ENCODE data around the gene DCHS2.

Gene DCHS2

DNA sequence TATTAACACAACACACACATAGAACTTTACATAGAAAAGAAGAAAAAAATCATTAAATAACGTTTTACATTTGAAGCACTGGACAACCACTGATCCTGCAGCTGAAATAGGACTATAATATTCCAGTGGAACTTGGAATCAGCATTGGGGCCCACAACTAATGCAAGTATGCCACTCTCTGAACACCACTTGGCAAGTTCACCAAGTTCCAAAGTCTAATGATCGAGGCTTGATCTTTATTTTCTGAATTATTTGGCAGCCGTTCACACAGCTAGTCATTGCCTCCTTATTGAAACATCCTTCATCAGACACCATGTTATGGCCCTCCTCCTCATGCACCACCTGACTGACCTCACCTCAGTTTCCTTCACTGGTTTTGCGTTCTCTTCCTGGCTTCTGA is 107.6 kb downstream of the DCHS2 start:
- Histone ChIP-seq H3K4me2 (ENCODE audit: low read length) (no peak overlapping the region), H3K9me3 (ENCODE audit: insufficient read depth, low read depth, low read length) (no peaks in the 10 kb centered on the region), H3K79me2 (ENCODE audit: control insufficient read depth, insufficient read depth, low read length, poor library complexity) (no peaks in the 10 kb centered on the region), H4K91ac (ENCODE audit: low read depth, low read length) (no peak overlapping the region), H3K9ac (ENCODE audit: low read length) (no peak overlapping the region), H3K23ac (ENCODE audit: low read length) (no peak overlapping the region), H3K18ac (ENCODE audit: low read length) (no peak overlapping the region), H3K4ac (ENCODE audit: low read depth, low read length) (no peak overlapping the region), H3K36me3 (ENCODE audit: control insufficient read depth in 1 of 2, insufficient read depth in 2 of 2, low read length in 2 of 2) (no peaks in the 10 kb centered on the region), H4K8ac (ENCODE audit: low read depth, low read length) (no peak overlapping the region), H2AK5ac (ENCODE audit: low read length) (no peak overlapping the region), H2BK120ac (ENCODE audit: insufficient read depth, low read length, poor library complexity) (no peak overlapping the region), H3K27me3 (ENCODE audit: insufficient read depth, low read length) (no peaks in the 10 kb centered on the region), H3K27ac (ENCODE audit: low read depth, low read length) (no peak overlapping the region), H3K4me3 (ENCODE audit: low read depth, low read length) (no peak overlapping the region), H2BK5ac (ENCODE audit: low read depth, low read length, poor library complexity) (no peak overlapping the region), H3K4me1 (ENCODE audit: control insufficient read depth in 1 of 2, insufficient read depth in 2 of 2, low read length in 2 of 2) (no peaks in the 10 kb centered on the region), H3K79me1 (ENCODE audit: low read length) (no peaks in the 10 kb centered on the region), H3K14ac (ENCODE audit: low read length) (no peak overlapping the region), H2AFZ (ENCODE audit: insufficient read depth, low read length, poor library complexity) (no peak overlapping the region), H2BK12ac (ENCODE audit: low read length) (no peak overlapping the region), H4K12ac (ENCODE audit: low read depth, low read length) (no peak overlapping the region)
- no peak for DNase-seq
- WGBS (ENCODE audit: extremely low coverage, insufficient coverage, insufficient read length) = no CpG with 5 or more reads among the region's 4 CpGs

DNA sequence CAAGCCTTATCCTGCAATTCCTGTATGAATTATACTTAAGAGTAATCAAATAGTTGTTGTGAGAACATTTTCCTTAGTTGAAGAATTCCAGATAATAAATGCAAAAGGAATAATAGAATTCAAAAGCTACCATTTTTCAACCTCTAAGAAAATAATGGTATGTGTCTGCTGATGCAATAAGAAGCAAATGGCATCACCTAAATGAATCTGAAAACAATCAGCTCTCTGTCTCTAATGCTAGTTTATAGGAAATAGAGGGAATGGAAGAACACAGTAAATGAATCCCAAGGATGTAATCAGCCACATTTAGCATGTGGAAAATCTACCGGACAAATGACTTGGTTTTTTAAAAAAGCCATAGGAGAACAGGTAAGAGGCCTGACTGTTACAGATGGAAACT is 115.1 kb downstream of the DCHS2 start:
- H4K8ac ChIP-seq (ENCODE audit: low read depth, low read length) = no peak overlapping the region
- WGBS (ENCODE audit: extremely low coverage, insufficient coverage, insufficient read length) = no CpG with 5 or more reads among the region's 1 CpG
- no peak overlapping the region for H2BK120ac ChIP-seq (ENCODE audit: insufficient read depth, low read length, poor library complexity)
- DNase-seq = no peak
- no peaks in the 10 kb centered on the region for H3K36me3 ChIP-seq (ENCODE audit: control insufficient read depth in 1 of 2, insufficient read depth in 2 of 2, low read length in 2 of 2)
- H3K9ac ChIP-seq (ENCODE audit: low read length) = no peak overlapping the region
- no peak overlapping the region for H3K4me3 ChIP-seq (ENCODE audit: low read depth, low read length)
- H4K91ac ChIP-seq (ENCODE audit: low read depth, low read length) = no peak overlapping the region
- H2BK5ac ChIP-seq (ENCODE audit: low read depth, low read length, poor library complexity) = no peak overlapping the region
- H3K79me1 ChIP-seq (ENCODE audit: low read length) = no peaks in the 10 kb centered on the region
- no peak overlapping the region for H3K4me2 ChIP-seq (ENCODE audit: low read length)
- H3K4ac ChIP-seq (ENCODE audit: low read depth, low read length) = no peak overlapping the region
- H3K18ac ChIP-seq (ENCODE audit: low read length) = no peak overlapping the region
- no peak overlapping the region for H3K23ac ChIP-seq (ENCODE audit: low read length)
- no peaks in the 10 kb centered on the region for H3K9me3 ChIP-seq (ENCODE audit: insufficient read depth, low read depth, low read length)
- no peak overlapping the region for H3K14ac ChIP-seq (ENCODE audit: low read length)
- H2AFZ ChIP-seq (ENCODE audit: insufficient read depth, low read length, poor library complexity) = no peak overlapping the region
- no peak overlapping the region for H2AK5ac ChIP-seq (ENCODE audit: low read length)
- H4K12ac ChIP-seq (ENCODE audit: low read depth, low read length) = no peak overlapping the region
- no peaks in the 10 kb centered on the region for H3K4me1 ChIP-seq (ENCODE audit: control insufficient read depth in 1 of 2, insufficient read depth in 2 of 2, low read length in 2 of 2)
- H3K27ac ChIP-seq (ENCODE audit: low read depth, low read length) = no peak overlapping the region
- H2BK12ac ChIP-seq (ENCODE audit: low read length) = no peak overlapping the region
- no peaks in the 10 kb centered on the region for H3K27me3 ChIP-seq (ENCODE audit: insufficient read depth, low read length)
- no peaks in the 10 kb centered on the region for H3K79me2 ChIP-seq (ENCODE audit: control insufficient read depth, insufficient read depth, low read length, poor library complexity)

DNA sequence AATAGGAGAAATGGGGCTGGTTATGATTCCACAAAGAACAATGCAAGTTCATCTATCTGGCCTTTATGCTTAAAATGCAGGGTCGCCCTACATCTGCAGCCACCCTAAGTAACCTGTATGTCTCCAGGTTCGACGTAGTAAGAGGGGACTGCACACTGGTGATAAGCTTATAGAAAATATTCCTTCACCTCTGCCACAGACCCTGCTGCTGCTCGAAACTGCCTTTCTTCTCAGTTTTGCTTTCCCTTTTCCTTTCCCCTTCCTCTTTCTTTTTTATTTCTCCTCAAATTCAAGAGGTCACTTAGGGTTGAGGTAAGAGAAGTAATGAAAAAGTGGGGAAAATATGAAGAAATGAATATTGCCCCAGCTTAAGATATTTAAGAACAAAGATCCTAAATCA is 123.5 kb downstream of the DCHS2 start:
- Histone ChIP-seq H4K91ac (ENCODE audit: low read depth, low read length) (no peak overlapping the region), H4K8ac (ENCODE audit: low read depth, low read length) (no peak overlapping the region), H2BK5ac (ENCODE audit: low read depth, low read length, poor library complexity) (no peak overlapping the region), H3K23ac (ENCODE audit: low read length) (no peak overlapping the region), H3K9me3 (ENCODE audit: insufficient read depth, low read depth, low read length) (no peaks in the 10 kb centered on the region), H3K4ac (ENCODE audit: low read depth, low read length) (no peak overlapping the region), H4K12ac (ENCODE audit: low read depth, low read length) (no peak overlapping the region), H3K4me2 (ENCODE audit: low read length) (no peak overlapping the region), H2BK12ac (ENCODE audit: low read length) (no peak overlapping the region), H3K9ac (ENCODE audit: low read length) (no peak overlapping the region), H2AFZ (ENCODE audit: insufficient read depth, low read length, poor library complexity) (no peak overlapping the region), H3K4me3 (ENCODE audit: low read depth, low read length) (no peak overlapping the region), H3K79me2 (ENCODE audit: control insufficient read depth, insufficient read depth, low read length, poor library complexity) (no peaks in the 10 kb centered on the region), H3K79me1 (ENCODE audit: low read length) (no peaks in the 10 kb centered on the region), H3K27me3 (ENCODE audit: insufficient read depth, low read length) (no peaks in the 10 kb centered on the region), H3K27ac (ENCODE audit: low read depth, low read length) (no peak overlapping the region), H2AK5ac (ENCODE audit: low read length) (no peak overlapping the region), H3K18ac (ENCODE audit: low read length) (no peak overlapping the region), H2BK120ac (ENCODE audit: insufficient read depth, low read length, poor library complexity) (no peak overlapping the region), H3K36me3 (ENCODE audit: control insufficient read depth in 1 of 2, insufficient read depth in 2 of 2, low read length in 2 of 2) (no peaks in the 10 kb centered on the region), H3K14ac (ENCODE audit: low read length) (no peak overlapping the region), H3K4me1 (ENCODE audit: control insufficient read depth in 1 of 2, insufficient read depth in 2 of 2, low read length in 2 of 2) (no peaks in the 10 kb centered on the region)
- no CpG with 5 or more reads among the region's 4 CpGs for WGBS (ENCODE audit: extremely low coverage, insufficient coverage, insufficient read length)
- no peak for DNase-seq

DNA sequence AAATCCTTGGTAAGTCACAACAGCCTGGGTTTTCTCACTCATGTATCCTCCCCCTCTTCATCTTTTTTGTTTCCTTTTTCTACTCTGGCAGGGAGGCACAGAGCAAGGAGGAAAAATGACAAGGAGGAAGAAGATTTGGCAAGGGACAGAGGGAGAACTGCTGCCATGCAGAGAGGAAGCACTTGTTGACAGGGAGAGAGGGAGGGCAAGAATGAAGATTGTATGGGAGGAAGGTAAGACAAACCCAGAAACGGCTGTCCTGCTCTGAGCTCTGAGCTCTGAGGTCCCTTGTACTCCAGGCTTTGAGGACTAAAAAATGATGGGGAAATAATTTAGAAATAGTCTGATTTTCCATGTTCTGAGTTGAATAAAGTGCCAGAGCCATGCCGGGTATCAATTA is 123.9 kb downstream of the DCHS2 start:
- Histone ChIP-seq H4K91ac (ENCODE audit: low read depth, low read length) (no peak overlapping the region), H3K27ac (ENCODE audit: low read depth, low read length) (no peak overlapping the region), H3K4me2 (ENCODE audit: low read length) (no peak overlapping the region), H3K79me1 (ENCODE audit: low read length) (no peaks in the 10 kb centered on the region), H3K4me3 (ENCODE audit: low read depth, low read length) (no peak overlapping the region), H3K79me2 (ENCODE audit: control insufficient read depth, insufficient read depth, low read length, poor library complexity) (no peaks in the 10 kb centered on the region), H2AK5ac (ENCODE audit: low read length) (no peak overlapping the region), H2BK5ac (ENCODE audit: low read depth, low read length, poor library complexity) (no peak overlapping the region), H3K4me1 (ENCODE audit: control insufficient read depth in 1 of 2, insufficient read depth in 2 of 2, low read length in 2 of 2) (no peaks in the 10 kb centered on the region), H3K27me3 (ENCODE audit: insufficient read depth, low read length) (no peaks in the 10 kb centered on the region), H3K14ac (ENCODE audit: low read length) (no peak overlapping the region), H4K8ac (ENCODE audit: low read depth, low read length) (no peak overlapping the region), H3K9ac (ENCODE audit: low read length) (no peak overlapping the region), H2BK120ac (ENCODE audit: insufficient read depth, low read length, poor library complexity) (no peak overlapping the region), H3K23ac (ENCODE audit: low read length) (no peak overlapping the region), H3K18ac (ENCODE audit: low read length) (no peak overlapping the region), H3K9me3 (ENCODE audit: insufficient read depth, low read depth, low read length) (no peaks in the 10 kb centered on the region), H3K36me3 (ENCODE audit: control insufficient read depth in 1 of 2, insufficient read depth in 2 of 2, low read length in 2 of 2) (no peaks in the 10 kb centered on the region), H2BK12ac (ENCODE audit: low read length) (no peak overlapping the region), H3K4ac (ENCODE audit: low read depth, low read length) (no peak overlapping the region), H2AFZ (ENCODE audit: insufficient read depth, low read length, poor library complexity) (no peak overlapping the region), H4K12ac (ENCODE audit: low read depth, low read length) (no peak overlapping the region)
- DNase-seq = no peak
- no CpG with 5 or more reads among the region's 2 CpGs for WGBS (ENCODE audit: extremely low coverage, insufficient coverage, insufficient read length)
